ENCODE results near the gene KPNA2. TPM values are rescaled to one million over a fixed set of nuclear protein-coding genes. Genes with fewer than 3 reads are reported as not detected.
"Not testable (repeated sequence)": the region's sequence is repeated elsewhere in the genome, so short reads cannot be mapped to it uniquely, and the experiment has no call there.

KPNA2 gene
- polyA plus RNA-seq, 2 donors = 16.1 to 49.4 TPM

- no peaks in the 10 kb centered on the region for H3K4me1 ChIP-seq (ENCODE audit: control insufficient read depth in 2 of 2, insufficient read depth in 2 of 2, low read length in 1 of 2)
- H3K27ac ChIP-seq (ENCODE audit: low read depth in 2 of 2, low read length in 1 of 2) = peak overlapping the region; percentile 71 to 91
- WGBS, 2 donors = 0 to 1% methylated on average over 49 to 51 of the region's 51 CpGs
- no peaks in the 10 kb centered on the region for H3K36me3 ChIP-seq (ENCODE audit: control insufficient read depth in 2 of 2, insufficient read depth in 2 of 2, low read length in 1 of 2)
- peak overlapping the region; percentile 53 to 65 for H3K4me3 ChIP-seq (ENCODE audit: low read depth in 1 of 2, low read length in 2 of 2)
- H3K9me3 ChIP-seq (ENCODE audit: control insufficient read depth in 2 of 2, insufficient read depth in 1 of 2, low read depth in 1 of 2, low read length in 1 of 2) = no peaks in the 10 kb centered on the region
- H3K27me3 ChIP-seq (ENCODE audit: control insufficient read depth in 1 of 2, insufficient read depth in 2 of 2, low read length in 2 of 2) = no peaks in the 10 kb centered on the region
These were observed 15.7 kb upstream of the KPNA2 start for GRCh38 chr17:68019675-68020408.

- Histone ChIP-seq H3K36me3 (ENCODE audit: control insufficient read depth in 2 of 2, insufficient read depth in 2 of 2, low read length in 1 of 2) (no peaks in the 10 kb centered on the region), H3K27me3 (ENCODE audit: control insufficient read depth in 1 of 2, insufficient read depth in 2 of 2, low read length in 2 of 2) (no peaks in the 10 kb centered on the region), H3K9me3 (ENCODE audit: control insufficient read depth in 2 of 2, insufficient read depth in 1 of 2, low read depth in 1 of 2, low read length in 1 of 2) (no peaks in the 10 kb centered on the region), H3K4me3 (ENCODE audit: low read depth in 1 of 2, low read length in 2 of 2) (peak overlapping the region; percentile 53 to 65), H3K4me1 (ENCODE audit: control insufficient read depth in 2 of 2, insufficient read depth in 2 of 2, low read length in 1 of 2) (no peaks in the 10 kb centered on the region), H3K27ac (ENCODE audit: low read depth in 2 of 2, low read length in 1 of 2) (peak overlapping the region; percentile 71 to 91)
- WGBS, 2 donors = 1 to 3% methylated on average over 12 of the region's 12 CpGs
These were observed 15.2 kb upstream of the KPNA2 start for GRCh38 chr17:68020409-68020756.

- WGBS, 2 donors = 75% methylated on average over 13 of the region's 13 CpGs
- H3K4me1 ChIP-seq (ENCODE audit: control insufficient read depth in 2 of 2, insufficient read depth in 2 of 2, low read length in 1 of 2) = not testable (repeated sequence)
- H3K4me3 ChIP-seq (ENCODE audit: low read depth in 1 of 2, low read length in 2 of 2) = peak overlapping the region in 1 of 2 donors; percentile 65
These were observed 14.7 kb upstream of the KPNA2 start for GRCh38 chr17:68020791-68021190.

GRCh38 chr17:68021963-68022362 is 13.6 kb upstream of the KPNA2 start:
- Histone ChIP-seq H3K4me3 (ENCODE audit: low read depth in 1 of 2, low read length in 2 of 2) (no peak overlapping the region), H3K27me3 (ENCODE audit: control insufficient read depth in 1 of 2, insufficient read depth in 2 of 2, low read length in 2 of 2) (no peaks in the 10 kb centered on the region), H3K9me3 (ENCODE audit: control insufficient read depth in 2 of 2, insufficient read depth in 1 of 2, low read depth in 1 of 2, low read length in 1 of 2) (no peaks in the 10 kb centered on the region), H3K27ac (ENCODE audit: low read depth in 2 of 2, low read length in 1 of 2) (no peak overlapping the region), H3K36me3 (ENCODE audit: control insufficient read depth in 2 of 2, insufficient read depth in 2 of 2, low read length in 1 of 2) (no peaks in the 10 kb centered on the region), H3K4me1 (ENCODE audit: control insufficient read depth in 2 of 2, insufficient read depth in 2 of 2, low read length in 1 of 2) (no peaks in the 10 kb centered on the region)
- WGBS, 2 donors = 57 to 77% methylated on average over 8 of the region's 8 CpGs

More at GRCh38 chr17:68020791-68021190, 14.7 kb upstream of the KPNA2 start:
- H3K27me3 ChIP-seq (ENCODE audit: control insufficient read depth in 1 of 2, insufficient read depth in 2 of 2, low read length in 2 of 2); H3K9me3 ChIP-seq (ENCODE audit: control insufficient read depth in 2 of 2, insufficient read depth in 1 of 2, low read depth in 1 of 2, low read length in 1 of 2); H3K36me3 ChIP-seq (ENCODE audit: control insufficient read depth in 2 of 2, insufficient read depth in 2 of 2, low read length in 1 of 2): not testable (repeated sequence)
- H3K27ac ChIP-seq (ENCODE audit: low read depth in 2 of 2, low read length in 1 of 2) = peak overlapping the region in 1 of 2 donors; percentile 71

- H3K27ac ChIP-seq (ENCODE audit: low read depth in 2 of 2, low read length in 1 of 2); H3K36me3 ChIP-seq (ENCODE audit: control insufficient read depth in 2 of 2, insufficient read depth in 2 of 2, low read length in 1 of 2); H3K9me3 ChIP-seq (ENCODE audit: control insufficient read depth in 2 of 2, insufficient read depth in 1 of 2, low read depth in 1 of 2, low read length in 1 of 2); H3K4me1 ChIP-seq (ENCODE audit: control insufficient read depth in 2 of 2, insufficient read depth in 2 of 2, low read length in 1 of 2); H3K27me3 ChIP-seq (ENCODE audit: control insufficient read depth in 1 of 2, insufficient read depth in 2 of 2, low read length in 2 of 2); H3K4me3 ChIP-seq (ENCODE audit: low read depth in 1 of 2, low read length in 2 of 2): not testable (repeated sequence)
- WGBS, 2 donors = 94% methylated on average over 15 of the region's 15 CpGs
These were observed 13.0 kb upstream of the KPNA2 start for GRCh38 chr17:68022547-68022946.

- no peak overlapping the region for H3K4me3 ChIP-seq (ENCODE audit: low read depth in 1 of 2, low read length in 2 of 2)
- no peaks in the 10 kb centered on the region for H3K9me3 ChIP-seq (ENCODE audit: control insufficient read depth in 2 of 2, insufficient read depth in 1 of 2, low read depth in 1 of 2, low read length in 1 of 2)
- H3K36me3 ChIP-seq (ENCODE audit: control insufficient read depth in 2 of 2, insufficient read depth in 2 of 2, low read length in 1 of 2) = no peaks in the 10 kb centered on the region
- WGBS, 2 donors = 64 to 72% methylated on average over 8 of the region's 8 CpGs
- no peaks in the 10 kb centered on the region for H3K4me1 ChIP-seq (ENCODE audit: control insufficient read depth in 2 of 2, insufficient read depth in 2 of 2, low read length in 1 of 2)
- H3K27ac ChIP-seq (ENCODE audit: low read depth in 2 of 2, low read length in 1 of 2) = no peak overlapping the region
- H3K27me3 ChIP-seq (ENCODE audit: control insufficient read depth in 1 of 2, insufficient read depth in 2 of 2, low read length in 2 of 2) = no peaks in the 10 kb centered on the region
These were observed 5.9 kb upstream of the KPNA2 start for GRCh38 chr17:68029512-68030215.

GRCh38 chr17:68033636-68034451 is 1.7 kb upstream of the KPNA2 start:
- 78 to 83% methylated on average over 7 of the region's 7 CpGs for WGBS, 2 donors
- H3K27ac ChIP-seq (ENCODE audit: low read depth in 2 of 2, low read length in 1 of 2) = no peak overlapping the region
- H3K4me3 ChIP-seq (ENCODE audit: low read depth in 1 of 2, low read length in 2 of 2) = no peak overlapping the region
- no peaks in the 10 kb centered on the region for H3K4me1 ChIP-seq (ENCODE audit: control insufficient read depth in 2 of 2, insufficient read depth in 2 of 2, low read length in 1 of 2)
- no peaks in the 10 kb centered on the region for H3K27me3 ChIP-seq (ENCODE audit: control insufficient read depth in 1 of 2, insufficient read depth in 2 of 2, low read length in 2 of 2)
- H3K36me3 ChIP-seq (ENCODE audit: control insufficient read depth in 2 of 2, insufficient read depth in 2 of 2, low read length in 1 of 2) = peaks cover 0 to 3% of the 10 kb centered on the region in 2 donors
- H3K9me3 ChIP-seq (ENCODE audit: control insufficient read depth in 2 of 2, insufficient read depth in 1 of 2, low read depth in 1 of 2, low read length in 1 of 2) = no peaks in the 10 kb centered on the region

GRCh38 chr17:68034452-68034776 is 1.1 kb upstream of the KPNA2 start:
- Histone ChIP-seq H3K4me3 (ENCODE audit: low read depth in 1 of 2, low read length in 2 of 2) (no peak overlapping the region), H3K4me1 (ENCODE audit: control insufficient read depth in 2 of 2, insufficient read depth in 2 of 2, low read length in 1 of 2) (no peaks in the 10 kb centered on the region), H3K36me3 (ENCODE audit: control insufficient read depth in 2 of 2, insufficient read depth in 2 of 2, low read length in 1 of 2) (peaks cover 0 to 3% of the 10 kb centered on the region in 2 donors), H3K27me3 (ENCODE audit: control insufficient read depth in 1 of 2, insufficient read depth in 2 of 2, low read length in 2 of 2) (no peaks in the 10 kb centered on the region), H3K9me3 (ENCODE audit: control insufficient read depth in 2 of 2, insufficient read depth in 1 of 2, low read depth in 1 of 2, low read length in 1 of 2) (no peaks in the 10 kb centered on the region), H3K27ac (ENCODE audit: low read depth in 2 of 2, low read length in 1 of 2) (no peak overlapping the region)
- WGBS, 2 donors = 56 to 60% methylated on average over 1 of the region's 1 CpG

GRCh38 chr17:68035131-68035522 is 408 bp upstream of the KPNA2 start:
- H3K4me1 ChIP-seq (ENCODE audit: control insufficient read depth in 2 of 2, insufficient read depth in 2 of 2, low read length in 1 of 2) = no peaks in the 10 kb centered on the region
- H3K27me3 ChIP-seq (ENCODE audit: control insufficient read depth in 1 of 2, insufficient read depth in 2 of 2, low read length in 2 of 2) = no peaks in the 10 kb centered on the region
- WGBS, 2 donors = 2 to 3% methylated on average over 14 to 23 of the region's 27 CpGs
- H3K36me3 ChIP-seq (ENCODE audit: control insufficient read depth in 2 of 2, insufficient read depth in 2 of 2, low read length in 1 of 2) = peaks cover 0 to 3% of the 10 kb centered on the region in 2 donors
- no peaks in the 10 kb centered on the region for H3K9me3 ChIP-seq (ENCODE audit: control insufficient read depth in 2 of 2, insufficient read depth in 1 of 2, low read depth in 1 of 2, low read length in 1 of 2)
- H3K27ac ChIP-seq (ENCODE audit: low read depth in 2 of 2, low read length in 1 of 2) = no peak overlapping the region
- peak overlapping the region in 1 of 2 donors; percentile 79 for H3K4me3 ChIP-seq (ENCODE audit: low read depth in 1 of 2, low read length in 2 of 2)

Data from esophagus (tissue), 2 donors.